A549 (cell line): ENCODE measurements around the gene SCARB1.

Experiments used
- MAFK ChIP-seq: fragments of 450-650 bp; IDR thresholded peaks from 2 replicates; pipeline ENCODE4 v1.6.1; 2014; ENCODE audit not compliant: partially characterized antibody
- MAZ ChIP-seq: fragments of 150-350 bp; IDR thresholded peaks from 2 replicates; pipeline ENCODE4 v1.6.1; 2014; ENCODE audit warnings: antibody characterized with exemption, low read depth, low read length, borderline replicate concordance
- RFX5 ChIP-seq: fragments of 450-650 bp; IDR thresholded peaks from 2 replicates; pipeline ENCODE4 v1.7.1; 2014; ENCODE audit warnings: antibody characterized with exemption, mild to moderate bottlenecking, moderate library complexity
- SMC3 ChIP-seq: fragments of >200 bp; sonication (Bioruptor Twin); formaldehyde crosslinking; IDR thresholded peaks from 3 replicates; pipeline ENCODE4 v1.6.1; 2018; ENCODE audit warnings: inconsistent platforms
- ZSCAN20 ChIP-seq: fragments of 250-450 bp; sonication (Bioruptor Pico); IDR thresholded peaks from 2 replicates; pipeline ENCODE4 v1.8.0; 2022; ENCODE audit warnings: mild to moderate bottlenecking, moderate library complexity
- TF ChIP-seq, protein P1 (sequence below): fragments of 450-650 bp; IDR thresholded peaks from 2 replicates; pipeline ENCODE4 v1.6.1; 2014; ENCODE audit warnings: antibody characterized with exemption
- TF ChIP-seq, protein P2 (sequence below): fragments of >200 bp; sonication (Bioruptor Twin); formaldehyde crosslinking; IDR thresholded peaks from 3 replicates; pipeline ENCODE4 v1.5.1; 2016

DNA sequence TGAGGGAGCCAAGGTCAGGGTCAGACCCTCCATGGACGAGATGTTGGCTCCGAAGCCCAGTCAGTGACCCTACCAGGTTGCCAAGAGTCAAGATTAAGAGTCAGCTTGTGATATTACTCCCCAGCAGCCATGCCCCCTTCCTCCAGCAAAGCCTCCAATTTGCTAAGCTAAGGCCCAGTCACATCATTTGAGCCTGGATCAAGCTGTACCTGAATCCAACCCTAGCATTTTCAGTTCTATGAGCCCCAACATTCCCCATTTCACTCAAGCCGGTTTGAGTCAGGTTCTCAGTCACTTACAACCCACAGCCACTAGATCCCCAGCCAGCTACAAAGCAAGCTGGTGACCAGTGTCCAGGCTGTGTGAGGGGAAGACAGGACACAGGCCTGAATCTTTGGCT is 49.9 kb downstream of the SCARB1 start:
- TF ChIP-seq ZSCAN20 (CRISPR knock-in tag) (no peak), SMC3 (no peak), MAFK (no peak), MAZ (no peak), RFX5 (no peak)
- TF ChIP-seq, protein P1, sequence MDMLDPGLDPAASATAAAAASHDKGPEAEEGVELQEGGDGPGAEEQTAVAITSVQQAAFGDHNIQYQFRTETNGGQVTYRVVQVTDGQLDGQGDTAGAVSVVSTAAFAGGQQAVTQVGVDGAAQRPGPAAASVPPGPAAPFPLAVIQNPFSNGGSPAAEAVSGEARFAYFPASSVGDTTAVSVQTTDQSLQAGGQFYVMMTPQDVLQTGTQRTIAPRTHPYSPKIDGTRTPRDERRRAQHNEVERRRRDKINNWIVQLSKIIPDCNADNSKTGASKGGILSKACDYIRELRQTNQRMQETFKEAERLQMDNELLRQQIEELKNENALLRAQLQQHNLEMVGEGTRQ: no peak
- TF ChIP-seq, protein P2, sequence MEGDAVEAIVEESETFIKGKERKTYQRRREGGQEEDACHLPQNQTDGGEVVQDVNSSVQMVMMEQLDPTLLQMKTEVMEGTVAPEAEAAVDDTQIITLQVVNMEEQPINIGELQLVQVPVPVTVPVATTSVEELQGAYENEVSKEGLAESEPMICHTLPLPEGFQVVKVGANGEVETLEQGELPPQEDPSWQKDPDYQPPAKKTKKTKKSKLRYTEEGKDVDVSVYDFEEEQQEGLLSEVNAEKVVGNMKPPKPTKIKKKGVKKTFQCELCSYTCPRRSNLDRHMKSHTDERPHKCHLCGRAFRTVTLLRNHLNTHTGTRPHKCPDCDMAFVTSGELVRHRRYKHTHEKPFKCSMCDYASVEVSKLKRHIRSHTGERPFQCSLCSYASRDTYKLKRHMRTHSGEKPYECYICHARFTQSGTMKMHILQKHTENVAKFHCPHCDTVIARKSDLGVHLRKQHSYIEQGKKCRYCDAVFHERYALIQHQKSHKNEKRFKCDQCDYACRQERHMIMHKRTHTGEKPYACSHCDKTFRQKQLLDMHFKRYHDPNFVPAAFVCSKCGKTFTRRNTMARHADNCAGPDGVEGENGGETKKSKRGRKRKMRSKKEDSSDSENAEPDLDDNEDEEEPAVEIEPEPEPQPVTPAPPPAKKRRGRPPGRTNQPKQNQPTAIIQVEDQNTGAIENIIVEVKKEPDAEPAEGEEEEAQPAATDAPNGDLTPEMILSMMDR: no peak
